Activated CD8-positive, alpha-beta memory T cell treated with anti-CD3 and anti-CD28 coated beads for 36 hours (primary cell): ENCODE results near the gene HOMER2. TPM values are rescaled to one million over a fixed set of nuclear protein-coding genes. Genes with fewer than 3 reads are reported as not detected.

ENCODE experiments used
- total RNA-seq, 2 experiments: library from RNA; stranded (reverse); gene quantifications; one replicate each; pipeline ENCODE4 v1.2.3, GENCODE V29; 2021

HOMER2 gene
- total RNA-seq, 2 experiments from 2014 or later = 8.6 to 10.8 TPM

Other genes with a start within 250 kb of the HOMER2 start
- under 1 TPM; 0.44 to 0.53 TPM for gene AP3B2, start 242.8 kb downstream of the HOMER2 start, total RNA-seq
- gene FSD2, start 146.7 kb downstream of the HOMER2 start, total RNA-seq = not detected
- 1 to 10 TPM; 5.5 to 6.1 TPM for gene WHAMM, start 143.1 kb downstream of the HOMER2 start, total RNA-seq
- gene RAMAC, start 33.5 kb upstream of the HOMER2 start, total RNA-seq = 10 to 100 TPM; 27.4 to 30.0 TPM
- gene C15orf40, start 58.9 kb upstream of the HOMER2 start, total RNA-seq = 10 to 100 TPM; 30.5 TPM
- gene BTBD1, start 114.5 kb upstream of the HOMER2 start, total RNA-seq = 10 to 100 TPM; 56.5 to 58.0 TPM
- gene TM6SF1, start 154.9 kb upstream of the HOMER2 start, total RNA-seq = 1 to 10 TPM; 2.1 to 2.6 TPM